Upper lobe of left lung (tissue), 4 donors: ENCODE measurements around the gene SLC26A3.

ENCODE experiments used
- CTCF ChIP-seq, 6 experiments: fragments of 450-650 bp in 4 of 6; fragments of 200-600 bp in 2 of 6; sonication (generic) in 2 of 6; IDR thresholded peaks; one replicate each; pipeline ENCODE4 v1.5.1; 2016 to 2019; ENCODE audit warnings: antibody characterized with exemption in 6 of 6
- EP300 ChIP-seq, 4 donors: sonication (generic); formaldehyde crosslinking; IDR thresholded peaks; one replicate each; pipeline ENCODE4 v1.5.1; 2017; ENCODE audit warnings: antibody characterized with exemption in 4 of 4, control low read depth in 2 of 4
- POLR2A ChIP-seq, 4 donors: fragments of 450-650 bp; IDR thresholded peaks; one replicate each; pipeline ENCODE4 v1.5.1; 2016 to 2017; ENCODE audit warnings: antibody characterized with exemption in 4 of 4, mild to moderate bottlenecking in 2 of 4
- POLR2AphosphoS5 ChIP-seq, 2 donors: sonication (generic); formaldehyde crosslinking; IDR thresholded peaks; one replicate each; pipeline ENCODE4 v1.5.1; 2017; ENCODE audit warnings: antibody characterized with exemption in 2 of 2

DNA sequence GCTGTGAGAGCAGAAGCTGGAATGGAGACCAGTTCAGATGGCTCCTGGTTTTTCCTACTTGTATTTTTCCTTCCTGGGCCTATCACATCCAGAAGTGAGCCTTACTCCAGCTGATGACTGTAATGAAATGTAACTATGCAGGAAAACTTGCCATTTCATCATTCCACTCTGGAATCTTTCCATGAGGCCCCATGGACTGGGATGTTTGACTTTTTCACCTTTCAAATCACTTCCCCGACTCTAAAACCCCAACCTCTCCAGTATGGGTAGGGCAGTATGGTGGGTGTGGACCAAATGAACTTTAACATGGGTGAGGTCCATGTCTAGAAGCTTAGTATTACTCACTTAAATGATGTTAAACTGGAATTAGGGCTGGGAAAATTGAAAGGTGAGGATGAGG, 47.6 kb upstream of the SLC26A3 start:
- TF ChIP-seq POLR2AphosphoS5 (IDR thresholded peaks at IDR 0.05) (no peak), CTCF (IDR thresholded peaks at IDR 0.05) (no peak), POLR2A (IDR thresholded peaks at IDR 0.05) (no peak), EP300 (IDR thresholded peaks at IDR 0.05) (no peak)
